Ascending aorta (tissue), 2 donors: Measurements from ENCODE around the gene PTF1A. TPM values are rescaled to one million over a fixed set of nuclear protein-coding genes. Genes with fewer than 3 reads are reported as not detected.

Experiments used
- DNase-seq, 2 donors: peaks; one replicate each; pipeline ENCODE4 v3.0.0-alpha.2; 2019; ENCODE audit warnings: low spot score in 2 of 2
- H3K27ac ChIP-seq, 2 donors: fragments of 200-600 bp; sonication (generic); one replicate each; pipeline ENCODE4 v1.5.1; 2016 to 2017; ENCODE audit warnings: mild to moderate bottlenecking in 1 of 2
- H3K27me3 ChIP-seq: fragments of 200-600 bp; sonication (generic); one replicate; pipeline ENCODE4 v1.5.1; 2017
- H3K36me3 ChIP-seq, 2 donors: fragments of 200-600 bp; sonication (generic); one replicate each; pipeline ENCODE4 v1.5.1; 2016
- H3K4me1 ChIP-seq, 2 donors: fragments of 200-600 bp; sonication (generic); one replicate each; pipeline ENCODE4 v1.5.1; 2016 to 2017; ENCODE audit warnings: mild to moderate bottlenecking in 1 of 2
- H3K4me3 ChIP-seq, 2 donors: fragments of 200-600 bp; sonication (generic); one replicate each; pipeline ENCODE4 v1.5.1; 2016 to 2017; ENCODE audit warnings: mild to moderate bottlenecking in 1 of 2
- H3K9me3 ChIP-seq, 2 donors: fragments of 200-600 bp; sonication (generic); one replicate each; pipeline ENCODE4 v1.5.1; 2016
- CTCF ChIP-seq, 3 experiments: fragments of 200-600 bp in 2 of 3; fragments of 450-650 bp in 1 of 3; sonication (generic) in 2 of 3; IDR thresholded peaks; one replicate each; pipeline ENCODE4 v1.5.1; 2016 to 2019; ENCODE audit warnings: antibody characterized with exemption in 3 of 3, mild to moderate bottlenecking in 1 of 3, moderate library complexity in 1 of 3
- intact Hi-C: fragments of 100-400 bp; cut with DNase I; formaldehyde crosslinking; loops from one replicate; pipeline ENCODE4 v1.15.1; 2023
- total RNA-seq: library from RNA; depleted of rRNA; stranded (reverse); fragments of >200 nt; gene quantifications from one replicate; pipeline ENCODE4 v1.1.0, GENCODE V29; 2016

The PTF1A gene
- total RNA-seq, 1 donor from 2014 or later, result not detected

GRCh38 chr10:23198940-23199767, 7.0 kb downstream of the PTF1A start:
- no peak overlapping the region for H3K27ac ChIP-seq
- TF ChIP-seq CTCF (IDR thresholded peaks at IDR 0.05), result no peak
- intact Hi-C loops, result no loop called here
- H3K36me3 ChIP-seq, result no peaks in the 10 kb centered on the region
- H3K27me3 ChIP-seq, result peaks cover 3% of the 10 kb centered on the region
- no peak overlapping the region for H3K4me3 ChIP-seq
- no peaks in the 10 kb centered on the region for H3K9me3 ChIP-seq
- no peaks in the 10 kb centered on the region for H3K4me1 ChIP-seq
- DNase-seq, result no peak

- H3K27ac ChIP-seq, result no peak overlapping the region
- H3K4me3 ChIP-seq, result no peak overlapping the region
- DNase-seq, result no peak
- no peak for TF ChIP-seq CTCF (IDR thresholded peaks at IDR 0.05)
- H3K4me1 ChIP-seq, result no peaks in the 10 kb centered on the region
- no peaks in the 10 kb centered on the region for H3K9me3 ChIP-seq
- intact Hi-C loops, result no loop called here
- H3K36me3 ChIP-seq, result no peaks in the 10 kb centered on the region
- H3K27me3 ChIP-seq, result peaks cover under 1% of the 10 kb centered on the region
These were observed 7.8 kb downstream of the PTF1A start for GRCh38 chr10:23199768-23200511.

- no peak for DNase-seq
- no peaks in the 10 kb centered on the region for H3K36me3 ChIP-seq
- no peaks in the 10 kb centered on the region for H3K27me3 ChIP-seq
- no peak for TF ChIP-seq CTCF (IDR thresholded peaks at IDR 0.05)
- no peak overlapping the region for H3K27ac ChIP-seq
- no peak overlapping the region for H3K4me3 ChIP-seq
- no peaks in the 10 kb centered on the region for H3K9me3 ChIP-seq
- intact Hi-C loops, result no loop called here
- H3K4me1 ChIP-seq, result no peaks in the 10 kb centered on the region
These were observed 8.5 kb downstream of the PTF1A start for GRCh38 chr10:23200586-23200985.

- Histone ChIP-seq H3K4me3 (no peak overlapping the region), H3K4me1 (no peaks in the 10 kb centered on the region), H3K27me3 (no peaks in the 10 kb centered on the region), H3K27ac (no peak overlapping the region), H3K9me3 (no peaks in the 10 kb centered on the region), H3K36me3 (no peaks in the 10 kb centered on the region)
- TF ChIP-seq CTCF (IDR thresholded peaks at IDR 0.05), result no peak
- no peak for DNase-seq
- intact Hi-C loops, result no loop called here
These were observed 9.0 kb downstream of the PTF1A start for GRCh38 chr10:23200997-23201652.

GRCh38 chr10:23201837-23202236, 9.7 kb downstream of the PTF1A start:
- no peaks in the 10 kb centered on the region for H3K9me3 ChIP-seq
- H3K4me1 ChIP-seq, result no peaks in the 10 kb centered on the region
- no peak for TF ChIP-seq CTCF (IDR thresholded peaks at IDR 0.05)
- no peak overlapping the region for H3K27ac ChIP-seq
- intact Hi-C loops, result no loop called here
- no peak for DNase-seq
- no peaks in the 10 kb centered on the region for H3K36me3 ChIP-seq
- no peaks in the 10 kb centered on the region for H3K27me3 ChIP-seq
- no peak overlapping the region for H3K4me3 ChIP-seq
